GM18870 (cell line): ENCODE measurements around the gene DTL.
"Not testable (repeated sequence)": the region's sequence is repeated elsewhere in the genome, so short reads cannot be mapped to it uniquely, and the experiment has no call there.

Experiments used
- ATAC-seq: cut with Tn5 transposase; IDR thresholded peaks from one replicate; pipeline ENCODE4 v1.9.1; 2021; ENCODE audit warnings: moderate library complexity; ENCODE audit not compliant: unreplicated experiment

DTL gene, protein sequence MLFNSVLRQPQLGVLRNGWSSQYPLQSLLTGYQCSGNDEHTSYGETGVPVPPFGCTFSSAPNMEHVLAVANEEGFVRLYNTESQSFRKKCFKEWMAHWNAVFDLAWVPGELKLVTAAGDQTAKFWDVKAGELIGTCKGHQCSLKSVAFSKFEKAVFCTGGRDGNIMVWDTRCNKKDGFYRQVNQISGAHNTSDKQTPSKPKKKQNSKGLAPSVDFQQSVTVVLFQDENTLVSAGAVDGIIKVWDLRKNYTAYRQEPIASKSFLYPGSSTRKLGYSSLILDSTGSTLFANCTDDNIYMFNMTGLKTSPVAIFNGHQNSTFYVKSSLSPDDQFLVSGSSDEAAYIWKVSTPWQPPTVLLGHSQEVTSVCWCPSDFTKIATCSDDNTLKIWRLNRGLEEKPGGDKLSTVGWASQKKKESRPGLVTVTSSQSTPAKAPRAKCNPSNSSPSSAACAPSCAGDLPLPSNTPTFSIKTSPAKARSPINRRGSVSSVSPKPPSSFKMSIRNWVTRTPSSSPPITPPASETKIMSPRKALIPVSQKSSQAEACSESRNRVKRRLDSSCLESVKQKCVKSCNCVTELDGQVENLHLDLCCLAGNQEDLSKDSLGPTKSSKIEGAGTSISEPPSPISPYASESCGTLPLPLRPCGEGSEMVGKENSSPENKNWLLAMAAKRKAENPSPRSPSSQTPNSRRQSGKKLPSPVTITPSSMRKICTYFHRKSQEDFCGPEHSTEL

DNA sequence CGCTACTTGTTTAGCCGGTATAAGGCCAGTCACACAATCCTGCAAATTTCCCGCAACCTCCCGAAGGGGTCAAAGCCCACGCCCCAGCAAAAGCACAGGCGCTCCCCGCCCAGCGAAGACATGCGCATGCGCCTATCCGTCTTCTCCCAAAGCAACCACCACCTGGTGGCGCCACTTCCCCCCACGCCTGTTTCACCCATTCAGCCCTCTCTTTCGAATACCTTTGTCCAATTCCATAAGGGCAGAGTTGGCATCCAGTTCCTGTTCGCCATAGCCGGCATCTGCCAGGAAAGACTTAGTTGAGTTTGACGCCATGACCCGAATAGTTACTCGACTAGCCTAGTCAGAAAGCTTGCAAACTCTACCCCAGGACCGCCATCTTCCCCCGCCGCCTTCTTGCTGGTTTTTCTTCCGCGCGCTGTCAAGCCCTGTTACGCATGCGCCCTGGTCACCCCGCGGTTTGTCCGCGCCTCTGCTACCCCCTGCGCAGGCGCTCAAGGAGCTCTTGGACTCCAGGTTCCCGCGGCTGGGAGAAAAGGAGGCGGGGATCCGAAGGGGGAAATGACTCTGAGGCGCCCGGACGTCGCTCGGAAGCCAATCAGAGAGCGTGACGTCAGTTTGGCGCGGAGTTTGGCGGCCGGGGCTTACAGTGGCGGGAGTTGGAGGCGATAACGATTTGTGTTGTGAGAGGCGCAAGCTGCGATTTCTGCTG, at the start of gene DTL, which contains the start of gene INTS7:
Gene DTL (plus strand): TSS at position 626 of the 712 bp plus-strand sequence. CDS start 143 bp downstream, outside the sequence.
Gene INTS7 (minus strand): TSS at position 435 of the 712 bp plus-strand sequence. CDS start 120 bp downstream, at position 315.
- peak; percentile 66 for ATAC-seq

DNA sequence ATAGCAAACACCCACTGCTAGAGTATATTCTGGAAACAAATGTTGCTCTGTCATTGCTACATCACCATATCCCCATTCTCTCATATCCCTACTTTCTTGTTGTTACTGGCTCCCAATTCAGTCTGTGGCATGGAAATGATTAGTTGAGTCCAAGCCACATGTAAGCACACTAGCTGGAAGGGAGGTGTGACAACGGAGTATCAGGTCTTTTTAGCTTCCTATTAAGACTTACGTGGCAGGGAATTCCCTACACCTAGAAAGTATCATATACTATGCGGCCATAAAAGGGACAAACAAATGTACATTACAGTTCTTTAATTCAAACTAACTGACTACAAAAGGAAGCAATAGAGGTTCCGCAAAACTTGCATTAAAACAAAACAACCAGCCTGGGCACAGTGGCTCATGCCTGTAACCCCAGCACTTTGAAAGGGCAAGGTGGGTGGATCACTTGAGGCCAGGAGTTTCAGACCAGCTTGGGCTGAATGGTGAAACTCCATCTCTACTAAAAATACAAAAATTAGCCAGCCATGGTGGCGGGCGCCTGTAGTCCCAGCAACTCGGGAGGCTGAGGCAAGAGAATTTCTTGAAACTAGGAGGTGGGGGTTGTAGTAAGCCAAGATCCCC, 48.8 kb upstream of the DTL start:
- no peak for ATAC-seq

DNA sequence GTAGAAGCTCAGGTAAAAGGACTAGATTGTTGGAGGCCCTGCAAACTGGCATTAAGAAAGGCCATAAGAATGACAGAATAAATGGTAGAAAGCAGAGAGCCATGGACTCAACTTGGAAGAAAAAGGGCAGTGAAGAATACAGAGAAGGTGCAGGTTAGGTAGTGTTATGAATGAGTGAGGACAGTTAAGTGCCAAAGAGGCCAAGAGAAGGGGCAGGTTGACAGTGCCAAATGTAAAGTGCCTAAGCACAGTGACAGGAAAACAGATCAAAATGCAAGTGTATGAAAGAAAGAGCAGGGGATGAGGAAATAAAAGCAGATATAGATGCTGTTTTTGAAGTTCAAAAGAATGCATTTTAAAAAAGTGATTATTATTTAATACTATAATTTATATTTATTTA, 43.9 kb upstream of the DTL start:
- no peak for ATAC-seq

DNA sequence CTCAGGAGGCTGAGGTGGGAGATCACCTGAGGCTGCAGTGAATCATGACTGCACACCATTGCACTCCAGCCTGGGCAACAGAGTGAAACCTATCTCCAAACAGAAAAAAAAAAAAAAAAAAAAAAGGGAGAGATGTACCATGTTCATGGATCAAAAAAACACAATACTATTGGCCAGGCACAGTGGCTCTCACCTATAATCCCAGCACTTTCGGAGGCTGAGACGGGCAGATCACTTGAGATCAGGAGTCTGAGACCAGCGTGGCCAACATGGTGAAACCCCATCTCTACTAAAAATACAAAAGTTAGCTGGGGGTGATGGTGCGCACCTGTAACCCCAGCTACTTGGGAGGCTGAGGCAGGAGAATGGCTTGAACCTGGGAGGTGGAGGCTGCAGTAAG, 38.1 kb upstream of the DTL start:
- not testable (repeated sequence) for ATAC-seq

DNA sequence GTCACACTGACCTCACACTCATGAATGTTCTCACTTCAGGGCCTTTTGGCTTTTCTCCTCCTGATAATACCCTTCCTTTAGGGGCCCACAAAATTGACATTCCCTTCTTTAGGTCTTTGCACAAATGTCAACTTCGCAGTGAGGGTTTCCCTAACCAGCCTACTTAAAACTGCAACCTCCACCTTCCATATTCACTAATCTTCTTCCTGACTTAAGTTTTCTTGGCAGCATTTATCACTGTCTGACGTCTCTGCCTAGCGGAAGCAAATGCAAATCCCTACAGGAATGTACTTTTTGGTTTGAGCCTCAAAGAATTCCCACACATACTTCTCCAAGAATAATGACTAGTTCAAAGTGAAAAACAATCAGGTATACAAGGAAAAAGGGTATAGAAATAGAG, 33.0 kb upstream of the DTL start:
- ATAC-seq = no peak

DNA sequence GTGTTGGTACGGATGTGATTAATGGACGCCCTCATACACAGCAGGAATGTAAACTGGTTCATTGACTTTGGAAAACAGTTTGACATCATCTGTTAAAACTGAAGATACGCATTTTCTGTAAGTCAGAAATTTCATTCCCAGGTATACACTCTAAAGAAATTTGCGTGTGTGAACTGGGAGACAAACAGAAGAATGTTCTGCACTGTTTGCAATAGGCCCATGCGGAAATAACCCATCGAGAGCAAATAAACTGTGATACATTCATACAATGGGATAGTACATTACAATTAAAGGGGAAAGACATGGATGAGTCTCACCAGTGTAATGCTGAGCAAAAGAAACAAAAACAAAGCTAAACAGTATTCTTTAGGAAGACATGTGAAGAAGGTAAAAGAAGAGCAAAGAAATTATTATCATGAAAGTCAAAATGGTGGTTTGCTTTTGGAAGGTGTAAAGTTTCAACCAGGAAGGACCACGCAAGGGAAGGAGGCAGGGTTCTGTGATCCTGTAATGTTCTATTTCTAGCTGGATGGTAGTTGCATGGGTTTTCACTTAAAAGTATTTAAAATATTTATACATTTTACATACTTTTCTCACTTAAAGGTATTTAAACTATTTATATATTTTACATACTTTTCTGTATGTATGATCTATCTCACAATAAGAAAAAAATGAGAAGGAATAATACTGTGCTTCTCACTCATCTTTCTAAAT, 30.5 kb upstream of the DTL start:
- no peak for ATAC-seq

DNA sequence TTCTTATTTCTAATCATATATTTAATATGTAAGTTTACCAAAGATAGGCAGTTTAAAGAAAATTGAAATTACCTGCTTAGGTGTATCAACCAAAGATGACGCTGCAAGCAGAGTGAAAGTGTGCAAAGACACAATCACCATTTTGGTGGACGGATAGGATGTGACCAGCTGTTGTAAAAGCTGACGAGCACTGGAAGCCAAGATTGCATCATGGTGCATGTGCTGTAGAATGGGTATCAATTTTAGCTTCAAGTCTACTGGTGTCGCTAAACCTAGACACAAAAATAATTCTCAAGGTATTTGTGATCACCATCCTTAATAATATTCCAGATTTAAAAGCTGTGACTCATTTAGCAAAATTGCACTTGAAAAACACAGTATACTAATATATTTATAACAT, 28.4 kb upstream of the DTL start:
- no peak for ATAC-seq

DNA sequence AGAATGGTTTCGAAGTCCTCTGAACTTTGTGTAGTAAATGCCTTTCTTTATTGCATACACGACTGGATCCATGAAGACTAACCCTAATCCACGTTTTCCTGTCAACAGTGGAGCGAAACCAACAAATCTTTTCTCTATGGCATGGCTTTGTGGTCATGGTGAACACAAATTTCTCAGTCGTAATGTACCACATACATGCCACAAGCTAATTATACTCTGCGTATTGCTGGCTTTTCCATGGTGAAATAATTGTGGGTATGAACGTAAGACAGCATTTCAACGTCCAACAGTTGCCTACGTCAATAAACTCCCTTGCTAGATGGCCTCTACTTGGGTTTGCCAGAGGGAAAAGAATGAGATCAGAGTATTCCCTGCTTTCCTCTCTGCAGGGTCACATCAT, 27.7 kb upstream of the DTL start:
- ATAC-seq = no peak

DNA sequence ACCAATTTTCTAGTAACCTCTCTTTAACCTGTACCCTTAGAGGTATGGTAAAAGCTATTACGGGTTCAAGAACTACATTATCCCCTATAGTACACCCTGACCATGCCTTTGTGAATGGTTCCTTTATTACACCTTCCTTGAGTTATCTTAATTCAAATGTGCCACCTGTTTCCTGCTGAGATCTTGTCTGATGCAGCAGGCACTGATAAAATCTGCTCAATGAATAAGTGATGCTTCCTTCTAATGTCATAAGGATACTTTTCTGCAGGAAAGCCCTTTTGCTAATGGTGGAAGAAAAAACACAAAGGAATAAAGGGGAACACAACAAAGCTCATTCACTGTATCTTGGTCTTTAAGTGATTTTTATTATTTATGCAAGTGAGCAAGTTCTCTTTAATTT, 26.0 kb upstream of the DTL start:
- no peak for ATAC-seq

DNA sequence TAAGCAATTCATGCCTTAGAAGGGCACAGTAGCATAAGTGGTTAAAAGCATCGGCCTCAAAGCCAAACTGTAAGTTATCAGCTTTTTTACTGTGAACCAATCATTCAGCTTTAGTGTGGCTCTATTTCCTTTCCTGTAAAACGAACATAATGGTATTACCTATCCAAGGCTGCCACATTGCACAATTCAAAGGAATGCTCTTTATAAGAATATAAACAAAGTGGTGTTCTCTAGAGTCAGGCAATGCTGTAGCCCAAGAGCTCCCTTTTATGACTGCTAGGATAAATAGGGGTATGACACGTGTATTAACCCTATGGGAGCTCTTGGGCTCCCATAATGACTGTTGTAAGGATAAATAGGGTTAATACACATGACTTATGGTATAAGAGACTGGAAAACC, 25.5 kb upstream of the DTL start:
- no peak for ATAC-seq

DNA sequence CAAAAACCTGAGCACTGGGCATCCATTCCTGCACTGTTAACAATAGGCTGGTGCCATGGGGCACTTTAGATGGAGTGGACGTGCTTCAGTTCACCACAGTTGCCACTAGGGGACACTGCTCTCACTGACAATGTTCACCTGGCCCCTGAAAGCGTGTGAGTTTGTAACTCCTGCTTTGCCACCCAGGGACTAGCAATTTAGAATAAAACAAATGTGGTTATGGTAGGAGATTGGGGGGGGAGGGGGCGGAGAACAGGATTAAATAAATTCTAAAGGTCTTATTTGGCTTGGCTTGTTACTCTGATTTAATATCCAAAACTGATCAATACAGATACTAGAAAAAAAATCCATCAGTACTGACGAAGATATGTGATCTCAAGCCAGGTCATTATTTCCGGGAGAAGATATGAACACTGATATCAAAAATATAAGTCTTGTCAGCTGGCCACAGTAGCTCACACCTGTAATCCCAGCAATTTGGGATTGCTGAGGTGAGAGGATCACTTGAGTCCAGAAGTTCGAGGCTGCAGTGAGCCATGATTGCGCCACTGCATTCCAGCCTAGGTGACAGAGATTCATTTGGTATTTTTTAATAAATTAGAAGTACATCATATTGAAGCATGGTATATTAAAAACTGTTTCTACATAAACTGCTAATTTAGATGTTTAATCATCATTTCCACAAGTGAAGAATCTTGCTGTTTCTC, 23.4 kb upstream of the DTL start:
- peak; percentile 67 for ATAC-seq

DNA sequence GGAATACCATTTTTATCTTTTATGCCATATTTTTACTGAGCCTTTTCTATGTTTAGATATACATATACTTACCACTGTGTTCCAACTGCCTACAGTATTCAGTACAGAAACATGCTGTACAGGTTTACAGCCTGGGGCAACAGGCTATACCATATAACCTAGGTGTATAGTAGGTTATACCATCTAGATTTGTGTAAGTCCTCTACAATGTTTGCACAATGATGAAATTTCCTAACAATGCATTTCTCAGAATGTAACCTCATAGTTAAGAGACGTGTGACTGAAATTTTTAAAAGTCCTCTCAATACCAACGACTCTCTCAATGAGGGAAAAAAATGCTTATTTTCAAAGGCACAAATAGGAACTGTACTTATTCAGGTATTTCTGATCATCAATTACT, 21.9 kb upstream of the DTL start:
- no peak for ATAC-seq

DNA sequence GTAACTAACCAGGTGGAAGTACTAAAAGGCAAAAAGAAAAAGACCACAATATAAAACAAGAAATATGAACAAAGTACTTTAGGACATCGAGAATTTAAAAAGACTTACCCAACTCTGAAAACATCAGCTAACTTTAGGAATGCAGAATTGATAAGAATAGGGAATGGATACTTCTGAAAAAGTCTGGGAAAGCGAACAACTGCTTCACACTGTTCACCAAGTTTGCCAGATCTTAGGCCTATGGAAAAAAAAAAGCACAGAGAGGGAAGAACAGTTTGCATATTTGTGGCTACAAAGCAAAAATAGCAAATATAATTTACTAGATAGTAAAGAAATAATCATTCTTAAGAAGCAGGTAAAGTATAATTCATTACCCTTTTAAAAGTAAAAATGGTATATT, 14.6 kb upstream of the DTL start:
- ATAC-seq = no peak

DNA sequence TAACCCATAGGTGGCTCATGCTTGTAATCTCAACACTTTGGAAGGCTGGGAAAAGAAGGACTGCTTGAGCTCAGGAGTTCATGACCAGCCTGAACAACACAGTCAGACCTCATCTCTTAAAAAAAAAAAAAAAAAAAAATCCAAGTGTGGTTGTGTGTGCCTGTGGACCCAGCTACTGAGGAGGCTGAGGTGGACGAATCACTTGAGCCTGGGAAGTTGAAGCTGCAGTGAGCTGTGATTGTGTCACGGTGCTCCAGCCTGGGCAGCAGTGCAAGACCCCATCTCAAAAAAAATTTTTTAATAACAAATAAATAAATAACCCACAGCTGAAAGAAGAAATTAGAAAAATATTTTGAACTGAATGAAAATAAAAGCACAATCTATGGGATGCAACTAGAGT, 14.0 kb upstream of the DTL start:
- no peak for ATAC-seq

DNA sequence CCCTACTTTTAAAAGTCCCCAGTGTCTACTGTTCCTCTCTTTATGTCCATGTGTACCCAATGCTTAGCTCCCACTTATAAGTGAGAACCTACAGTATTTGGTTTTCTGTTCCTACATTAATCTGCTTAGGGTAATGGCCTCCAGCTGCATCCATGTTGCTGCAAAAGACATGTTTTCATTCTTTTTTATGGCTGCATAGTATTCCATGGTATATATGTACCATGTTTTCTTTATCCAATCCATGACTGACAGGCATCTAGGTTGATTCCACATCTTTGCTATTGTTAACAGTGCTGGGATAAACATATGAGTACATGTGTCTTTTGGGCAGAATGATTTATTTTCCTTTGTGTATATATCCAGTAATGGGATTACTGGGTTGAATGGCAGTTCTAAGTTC, 12.6 kb upstream of the DTL start:
- ATAC-seq = not testable (repeated sequence)

DNA sequence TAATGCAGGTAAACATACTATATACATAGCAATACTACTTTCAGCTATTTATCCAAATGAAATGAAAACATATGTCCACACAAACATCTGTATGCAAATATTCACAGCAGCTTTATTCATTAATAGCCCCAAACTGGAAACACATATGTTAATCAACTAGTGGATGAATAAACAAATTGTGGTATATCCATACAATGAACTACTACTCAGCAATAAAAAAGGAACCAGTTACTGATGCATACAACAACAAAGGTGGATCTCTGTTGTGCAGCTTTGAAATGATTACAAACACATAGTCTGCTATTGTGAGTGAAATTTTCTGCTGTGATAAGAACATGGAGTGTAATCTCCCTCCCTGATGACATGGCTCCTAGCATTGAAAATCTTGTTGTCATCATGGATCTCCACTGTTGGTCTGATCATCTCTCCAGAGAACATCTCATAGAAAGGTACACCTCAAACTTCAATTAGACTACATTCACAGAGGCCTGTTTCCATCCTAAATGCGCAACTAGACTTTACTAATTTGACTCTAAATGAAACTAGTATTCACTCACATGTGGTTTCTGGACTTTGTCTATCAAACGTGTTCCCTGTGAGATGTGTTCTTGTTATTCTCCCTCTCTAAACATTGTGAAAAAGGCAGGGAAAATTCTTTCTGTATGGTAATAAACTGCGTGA, 10.9 kb upstream of the DTL start:
- no peak for ATAC-seq

DNA sequence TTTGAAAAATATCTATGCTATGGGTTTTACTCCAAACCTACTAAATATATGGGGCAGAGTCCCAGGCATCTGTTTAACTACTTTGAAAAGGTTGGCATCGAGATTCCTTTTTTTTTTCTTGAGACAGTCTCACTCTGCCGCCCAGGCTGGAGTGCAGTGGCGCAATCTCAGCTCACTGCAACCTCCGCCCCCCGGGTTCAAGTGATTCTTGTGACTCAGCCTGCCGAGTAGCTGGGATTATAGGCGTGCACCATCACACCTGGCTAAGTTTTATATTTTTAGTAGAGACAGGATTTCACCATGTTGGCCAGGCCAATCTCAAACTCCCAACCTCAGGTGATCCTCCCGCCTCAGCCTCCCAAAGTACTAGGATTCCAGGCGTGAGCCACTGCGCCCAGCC, 7.8 kb upstream of the DTL start:
- not testable (repeated sequence) for ATAC-seq

DNA sequence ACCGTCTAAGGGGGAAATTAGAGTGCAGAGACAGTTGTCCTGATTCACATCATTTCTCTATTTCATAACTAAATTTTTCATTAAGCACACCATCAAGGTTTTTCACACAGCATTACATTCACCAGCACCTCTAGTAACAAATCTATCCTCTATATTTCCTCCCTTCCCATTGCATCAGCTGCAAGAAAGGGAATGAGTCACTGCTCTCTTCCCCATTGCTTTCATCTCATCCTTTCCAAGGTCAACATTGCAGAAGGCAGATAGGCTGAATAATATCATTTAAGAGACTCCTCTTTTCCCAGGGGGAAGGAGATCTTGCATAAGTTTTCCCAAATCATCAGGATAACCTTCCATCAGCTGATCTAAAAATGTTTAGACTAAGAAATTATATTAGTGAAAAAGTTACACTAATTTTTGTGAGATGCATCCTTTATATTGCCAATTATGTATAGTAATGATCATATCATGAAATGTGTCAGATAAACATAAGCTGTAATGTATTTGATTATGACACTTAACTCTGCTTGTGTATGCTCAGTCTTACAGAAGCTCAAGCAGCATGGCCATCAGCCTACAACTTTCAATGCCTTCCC, 4.5 kb upstream of the DTL start:
- no peak for ATAC-seq

DNA sequence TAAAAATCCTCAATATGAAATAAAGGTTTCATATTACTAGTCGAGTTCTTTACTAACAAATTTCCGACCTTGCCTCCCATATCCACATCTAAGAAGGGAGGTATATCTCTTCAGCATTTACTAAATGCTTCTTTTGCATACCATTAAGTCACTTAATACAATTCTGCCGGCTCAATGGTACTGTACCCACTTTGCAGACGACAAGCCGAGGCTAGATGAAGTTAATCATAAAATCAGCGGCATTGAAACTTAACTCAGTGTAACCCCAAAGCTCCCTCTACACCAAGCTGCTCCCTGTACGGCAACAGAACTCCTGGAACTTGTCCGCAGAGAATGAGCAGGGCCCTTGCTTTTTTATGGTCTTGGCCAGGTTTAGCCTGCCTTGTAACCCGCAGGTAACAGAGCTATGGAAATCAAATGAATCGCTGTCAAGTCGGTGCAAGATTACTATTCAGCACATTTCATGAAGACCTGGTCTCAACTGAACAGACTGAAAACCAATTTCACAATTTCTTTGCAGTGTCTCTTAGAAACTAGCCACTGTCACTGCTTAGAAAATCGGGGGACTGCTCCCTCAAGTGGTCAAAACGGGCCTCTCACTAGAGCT, 929 bp upstream of the DTL start:
- ATAC-seq = no peak
